EH (cell line): ENCODE measurements around the gene ANKS3.

Experiments used
- DNase-seq: peaks from one replicate; pipeline ENCODE4 v3.0.0-alpha.2; 2015; ENCODE audit warnings: low read depth

Gene ANKS3

DNA sequence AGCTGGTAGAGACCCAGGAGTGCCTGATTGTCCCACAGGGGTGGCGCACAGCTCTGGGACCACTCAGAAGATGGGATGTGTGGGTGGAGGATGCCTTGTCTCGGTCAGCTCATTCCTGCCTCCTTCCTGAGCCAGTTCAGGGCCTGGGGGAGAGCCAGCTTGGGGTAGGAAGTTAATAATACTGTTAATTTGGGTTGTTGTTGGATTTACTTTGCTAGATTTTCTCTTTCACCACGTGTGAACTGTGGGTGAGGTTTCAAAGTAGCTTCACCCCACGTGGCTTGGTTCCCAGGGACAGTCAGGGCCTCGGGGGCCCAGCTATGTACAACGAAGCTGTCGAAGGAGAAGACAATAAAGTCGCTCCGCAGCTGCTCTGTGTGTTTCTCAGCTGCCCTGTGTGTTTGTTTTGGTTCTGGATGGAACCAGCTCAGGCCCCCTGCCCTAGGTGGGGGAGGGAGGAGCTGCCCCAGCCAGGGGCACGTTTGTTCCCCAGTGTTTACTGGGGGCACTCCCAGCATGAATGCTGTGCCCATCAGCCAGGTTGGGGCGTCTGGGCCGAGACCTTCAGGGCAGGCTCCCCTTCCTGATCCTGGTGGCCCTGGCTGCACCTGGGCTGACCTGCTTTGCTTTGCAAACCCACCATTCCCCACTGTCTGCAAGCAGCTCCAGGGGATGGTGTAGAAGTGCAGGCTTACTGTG, 38.4 kb downstream of the ANKS3 start:
- DNase-seq = no peak

DNA sequence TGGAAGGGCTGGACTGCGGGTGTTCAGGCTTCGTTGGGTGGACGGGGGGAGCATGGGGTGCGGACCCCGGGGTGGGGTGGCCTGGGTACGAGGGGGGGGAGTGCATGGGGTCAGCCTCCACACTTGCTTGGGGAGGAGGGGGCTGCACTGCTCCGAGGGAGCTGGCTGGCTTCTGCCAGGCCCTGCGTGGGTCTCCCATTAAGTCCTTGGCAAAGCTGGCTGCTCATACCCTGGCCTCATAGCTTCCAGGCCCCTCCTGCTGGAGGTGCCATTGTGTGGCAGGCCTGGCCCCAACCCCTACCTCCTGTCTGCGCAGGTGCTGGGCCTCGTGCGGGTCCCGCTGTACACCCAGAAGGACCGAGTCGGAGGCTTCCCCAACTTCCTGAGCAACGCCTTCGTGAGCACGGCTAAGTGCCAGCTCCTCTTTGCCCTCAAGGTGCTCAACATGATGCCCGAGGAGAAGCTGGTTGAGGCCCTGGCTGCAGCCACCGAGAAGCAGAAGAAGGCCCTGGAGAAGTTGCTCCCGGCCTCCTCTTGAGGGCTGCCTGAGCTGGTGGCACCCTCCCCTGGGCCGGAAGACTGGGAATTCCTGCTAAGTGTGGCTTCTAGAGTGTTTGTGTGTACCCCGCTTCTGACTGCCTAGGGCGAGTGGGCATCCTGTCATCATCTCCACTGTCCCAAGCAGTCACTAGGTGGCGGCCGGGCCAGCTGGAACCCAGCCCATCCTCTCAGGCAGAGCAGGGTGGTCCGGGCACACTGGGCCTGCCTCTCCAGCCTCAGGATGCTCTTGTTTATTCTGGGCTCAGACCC, 39.2 kb downstream of the ANKS3 start:
- peak; percentile 23 for DNase-seq

DNA sequence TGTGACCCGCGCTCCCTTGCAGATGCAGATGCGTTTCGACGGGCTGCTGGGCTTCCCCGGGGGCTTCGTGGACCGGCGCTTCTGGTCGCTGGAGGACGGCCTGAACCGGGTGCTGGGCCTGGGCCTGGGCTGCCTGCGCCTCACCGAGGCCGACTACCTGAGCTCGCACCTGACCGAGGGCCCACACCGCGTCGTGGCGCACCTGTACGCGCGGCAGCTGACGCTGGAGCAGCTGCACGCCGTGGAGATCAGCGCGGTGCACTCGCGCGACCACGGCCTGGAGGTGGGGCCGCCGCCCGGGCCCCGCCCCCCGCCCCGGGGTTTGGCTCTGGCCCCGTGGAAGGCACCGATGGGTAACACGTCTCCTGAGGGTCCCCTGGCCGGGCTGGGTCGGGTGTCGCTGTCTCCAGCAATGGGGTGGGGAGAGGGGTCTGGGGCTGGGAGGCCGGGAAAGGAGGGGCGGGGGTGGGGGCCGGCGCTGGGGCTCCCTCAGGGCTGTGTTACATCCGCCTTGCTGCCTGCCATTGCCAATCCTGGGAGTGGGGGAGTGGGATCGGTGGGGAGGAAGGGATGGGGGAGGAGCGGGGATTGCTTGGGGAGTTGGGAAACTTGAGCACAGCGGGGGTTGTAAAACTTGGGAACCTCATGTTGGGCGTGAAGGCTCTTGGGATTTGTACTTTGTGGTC, 40.0 kb downstream of the ANKS3 start:
- DNase-seq = peak; percentile 51

DNA sequence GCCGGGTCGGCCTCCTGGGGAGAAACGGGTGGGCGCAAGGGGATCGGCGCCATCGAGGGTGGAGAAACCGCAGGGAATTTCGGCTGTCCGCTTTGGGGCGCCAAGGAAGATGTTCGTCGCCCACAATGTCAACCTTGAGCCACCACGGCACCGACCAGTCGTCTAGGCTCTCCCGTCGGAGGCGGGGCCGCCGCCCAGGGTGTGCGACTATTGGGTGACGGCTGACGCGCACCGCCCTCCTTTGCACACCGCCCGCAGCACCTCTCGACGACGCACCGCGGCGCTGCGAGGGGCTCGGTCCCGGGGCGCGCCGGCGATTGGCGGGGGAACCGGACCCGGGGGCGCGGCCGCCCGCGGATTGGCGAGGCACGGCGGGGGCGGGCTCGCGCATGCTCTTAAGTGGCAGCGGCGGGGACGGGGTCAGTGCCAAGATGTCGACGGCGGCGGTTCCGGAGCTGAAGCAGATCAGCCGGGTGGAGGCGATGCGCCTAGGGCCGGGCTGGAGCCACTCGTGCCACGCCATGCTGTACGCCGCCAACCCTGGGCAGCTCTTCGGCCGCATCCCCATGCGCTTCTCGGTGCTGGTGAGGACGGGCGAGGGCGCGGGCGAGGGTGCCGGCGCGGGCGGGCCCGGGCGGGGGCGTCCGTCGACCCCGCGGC, 40.6 kb downstream of the ANKS3 start, which contains the start of gene NUDT16L1:
Gene NUDT16L1 (plus strand): TSS at position 267 of the 660 bp plus-strand sequence. CDS start 165 bp downstream, at position 432.
- DNase-seq = peak; percentile 95

DNA sequence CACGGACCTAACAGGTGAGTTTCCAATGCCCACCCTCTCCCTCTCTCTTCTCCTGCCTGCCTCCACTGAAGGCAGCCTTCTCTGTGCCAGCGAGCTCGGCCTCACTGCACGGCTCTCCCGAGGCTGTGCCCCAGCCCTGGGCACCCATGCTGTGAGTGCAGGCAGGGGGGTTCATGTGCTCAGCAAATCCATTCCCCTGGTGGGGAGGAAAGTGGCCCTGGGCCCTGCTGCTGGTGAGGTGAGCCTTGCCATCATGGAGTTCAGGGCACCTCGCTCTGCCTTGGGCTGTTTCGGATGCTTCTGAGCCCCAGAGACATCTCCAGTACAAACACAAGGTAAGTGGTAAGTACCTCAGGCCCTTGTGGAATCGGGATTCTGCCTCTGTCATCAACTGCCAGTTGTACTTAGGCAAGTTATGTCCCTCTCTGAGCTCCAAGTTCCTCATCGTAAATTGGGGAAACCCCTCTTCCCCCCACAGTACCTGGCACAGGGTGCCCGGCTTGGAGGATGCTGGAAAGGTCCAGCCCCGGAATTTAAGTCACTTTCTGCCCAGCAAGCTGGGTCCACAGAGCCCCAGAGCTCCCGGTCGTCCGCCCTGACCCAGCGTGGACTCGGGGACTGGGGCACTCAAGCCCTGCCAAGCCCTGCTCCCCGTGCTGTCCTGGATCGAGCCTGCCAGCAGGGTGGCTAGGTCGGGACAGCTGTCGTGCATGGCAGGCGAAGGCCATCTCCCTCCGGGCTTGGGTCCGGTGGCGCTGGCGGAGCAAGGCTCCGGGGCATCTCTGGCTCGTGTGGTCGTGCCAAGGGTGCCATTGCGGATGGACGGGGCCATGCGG, 41.4 kb downstream of the ANKS3 start:
- no peak for DNase-seq

DNA sequence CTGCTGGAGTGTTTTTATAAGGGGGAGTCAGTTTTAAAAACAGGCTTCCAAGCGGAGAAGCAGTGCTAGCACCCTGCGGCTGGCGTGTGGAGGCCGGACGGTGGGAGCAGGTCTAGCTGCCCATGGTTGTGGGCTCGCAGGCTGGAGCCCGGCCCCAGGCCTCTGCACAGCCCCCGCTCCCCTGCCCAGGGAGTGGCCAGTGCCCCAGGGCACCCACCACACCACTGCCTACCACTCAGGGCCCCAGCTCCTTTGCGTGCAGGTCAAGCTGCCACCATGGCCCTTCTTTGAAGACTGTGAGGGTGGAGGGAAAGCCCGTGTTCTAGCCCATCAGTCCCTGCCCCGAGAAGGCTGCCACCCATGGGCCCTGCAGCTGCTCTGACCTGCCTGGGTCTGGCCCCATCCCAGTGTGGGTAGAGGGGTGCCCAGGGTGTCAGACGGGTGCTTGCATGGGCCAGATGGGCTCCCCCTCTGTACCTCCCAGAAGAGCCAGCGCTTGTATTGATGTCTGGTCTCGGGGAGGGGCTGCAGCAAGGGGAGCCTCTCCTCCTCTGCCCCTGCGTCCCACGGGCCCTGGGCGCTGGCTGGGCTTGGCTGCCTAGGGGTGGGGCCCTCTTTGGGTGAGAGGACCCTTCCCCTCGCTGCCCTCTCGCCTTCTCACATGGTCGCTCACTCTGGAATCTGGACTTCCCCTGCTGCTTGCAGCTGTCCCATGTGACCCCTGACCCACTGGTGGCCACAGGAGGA, 42.2 kb downstream of the ANKS3 start:
- DNase-seq = no peak

DNA sequence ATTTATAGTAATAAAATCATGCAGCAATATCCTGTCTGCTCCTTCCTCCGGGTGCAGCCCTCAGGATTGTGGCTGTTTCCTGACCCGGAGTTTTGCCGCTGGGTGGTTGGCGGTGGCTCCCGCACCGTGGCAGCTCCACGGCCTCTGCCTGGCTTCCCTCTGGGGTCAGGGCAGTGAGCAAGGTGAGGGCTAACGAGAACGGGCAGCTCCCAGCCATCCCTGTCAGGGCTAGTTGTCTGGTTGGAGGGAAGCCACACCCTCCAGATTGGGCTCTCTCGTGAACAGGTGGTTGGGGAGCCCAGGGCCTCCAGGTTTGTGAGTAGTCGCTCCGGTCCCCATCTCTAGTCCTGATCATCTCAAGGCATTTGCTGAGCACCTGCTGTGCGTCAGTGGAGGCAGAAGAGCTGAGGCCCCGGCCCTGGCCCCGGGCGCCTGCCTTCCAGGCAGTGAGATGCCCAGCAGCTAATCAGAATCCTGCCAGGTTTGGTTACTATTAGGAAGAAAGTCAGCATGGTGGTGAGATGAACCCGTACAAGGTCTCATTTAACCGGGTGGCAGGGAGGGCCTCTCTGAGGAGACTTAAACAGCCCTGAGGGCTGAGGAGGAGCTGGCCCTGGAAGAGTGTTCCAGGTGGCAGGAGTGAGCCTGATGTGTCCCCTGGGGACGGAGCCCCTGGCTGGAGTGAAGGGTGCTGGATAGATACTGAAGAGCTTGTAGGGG, 43.0 kb downstream of the ANKS3 start:
- DNase-seq = no peak

DNA sequence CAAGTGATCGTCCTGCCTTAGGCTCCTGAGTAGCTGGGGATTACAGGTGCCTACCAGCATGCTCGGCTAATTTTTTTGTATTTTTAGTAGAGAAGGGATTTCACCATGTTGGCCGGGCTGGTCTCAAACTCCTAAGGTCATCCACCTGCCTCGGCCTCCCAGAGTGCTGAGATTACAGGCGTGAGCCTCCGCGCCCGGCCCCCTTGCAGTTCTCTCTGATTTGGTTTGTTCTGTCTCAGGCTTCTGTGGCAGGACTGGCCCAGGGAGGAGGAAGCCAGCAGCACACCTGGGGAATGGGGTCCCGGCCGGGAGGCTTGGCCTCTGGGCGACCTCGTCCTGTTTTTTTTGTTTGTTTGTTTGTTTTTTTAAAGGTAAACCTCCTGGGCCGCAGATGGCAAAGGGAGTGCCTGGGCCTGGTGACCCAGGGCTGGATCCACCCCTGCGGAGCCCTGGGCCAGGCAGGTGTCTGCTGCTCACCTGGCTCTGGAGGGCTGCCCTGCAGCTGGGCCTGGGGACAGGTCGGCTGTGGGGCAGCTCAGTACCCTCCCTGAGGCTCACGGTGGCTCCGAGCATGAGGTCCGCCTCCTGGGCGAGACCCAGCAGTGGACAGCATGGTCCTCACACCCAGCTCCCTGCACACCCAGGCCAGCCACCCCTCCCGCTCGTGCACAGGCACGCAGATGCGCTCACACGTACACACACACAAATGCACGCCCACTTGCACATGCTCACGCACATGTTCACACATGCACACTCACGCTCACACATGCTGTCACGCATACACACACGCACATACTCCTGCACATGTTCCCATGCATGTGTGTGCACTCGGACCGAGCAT, 44.0 kb downstream of the ANKS3 start:
- no peak for DNase-seq

DNA sequence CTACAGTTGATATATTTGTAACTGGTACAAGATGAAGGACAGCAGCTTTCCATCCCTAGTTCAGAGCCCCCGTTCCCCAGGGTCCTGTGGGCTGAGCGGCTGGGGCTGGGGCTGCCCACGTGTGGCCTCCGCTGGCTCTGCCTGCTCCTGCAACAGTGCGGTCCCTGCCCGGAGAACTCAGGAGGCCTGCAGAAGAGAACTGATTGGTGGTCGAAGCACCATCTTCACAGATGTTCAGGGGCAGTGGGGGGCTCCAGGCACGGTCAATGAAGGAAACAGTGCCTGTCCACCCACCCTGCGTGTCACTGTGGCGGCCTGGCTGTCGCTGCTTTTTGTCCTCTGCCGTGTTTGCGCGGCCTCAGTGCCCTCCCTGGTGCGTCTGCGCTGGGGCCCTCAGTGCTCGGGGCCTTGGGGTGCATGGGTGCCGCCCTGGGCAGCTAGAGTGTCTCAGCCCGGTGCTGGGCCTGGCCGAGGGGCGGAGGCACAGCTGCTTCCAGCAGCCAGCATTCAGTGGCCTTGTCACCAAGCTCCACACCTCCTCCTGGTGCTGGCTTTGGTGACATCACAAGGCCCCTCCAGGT, 44.9 kb downstream of the ANKS3 start:
- DNase-seq = no peak

DNA sequence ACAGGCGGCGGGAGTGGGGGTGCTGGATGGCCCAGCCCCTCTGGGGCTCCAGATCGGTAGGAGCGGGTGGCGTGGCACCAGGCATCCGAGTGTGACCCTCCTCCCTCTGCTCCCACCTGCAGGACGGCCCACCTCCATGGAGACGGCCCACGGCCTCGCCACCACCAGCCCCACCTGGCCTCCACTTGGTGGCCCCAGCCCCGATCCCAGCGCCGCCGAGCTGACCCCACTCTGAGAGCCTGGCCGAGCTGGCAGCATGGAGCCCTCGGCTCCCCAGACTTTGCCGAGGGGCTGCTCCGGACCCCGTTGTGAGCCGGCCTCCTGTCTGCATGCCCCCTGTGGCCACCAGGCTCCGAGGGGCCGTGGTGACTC, 45.4 kb downstream of the ANKS3 start:
- DNase-seq = no peak

DNA sequence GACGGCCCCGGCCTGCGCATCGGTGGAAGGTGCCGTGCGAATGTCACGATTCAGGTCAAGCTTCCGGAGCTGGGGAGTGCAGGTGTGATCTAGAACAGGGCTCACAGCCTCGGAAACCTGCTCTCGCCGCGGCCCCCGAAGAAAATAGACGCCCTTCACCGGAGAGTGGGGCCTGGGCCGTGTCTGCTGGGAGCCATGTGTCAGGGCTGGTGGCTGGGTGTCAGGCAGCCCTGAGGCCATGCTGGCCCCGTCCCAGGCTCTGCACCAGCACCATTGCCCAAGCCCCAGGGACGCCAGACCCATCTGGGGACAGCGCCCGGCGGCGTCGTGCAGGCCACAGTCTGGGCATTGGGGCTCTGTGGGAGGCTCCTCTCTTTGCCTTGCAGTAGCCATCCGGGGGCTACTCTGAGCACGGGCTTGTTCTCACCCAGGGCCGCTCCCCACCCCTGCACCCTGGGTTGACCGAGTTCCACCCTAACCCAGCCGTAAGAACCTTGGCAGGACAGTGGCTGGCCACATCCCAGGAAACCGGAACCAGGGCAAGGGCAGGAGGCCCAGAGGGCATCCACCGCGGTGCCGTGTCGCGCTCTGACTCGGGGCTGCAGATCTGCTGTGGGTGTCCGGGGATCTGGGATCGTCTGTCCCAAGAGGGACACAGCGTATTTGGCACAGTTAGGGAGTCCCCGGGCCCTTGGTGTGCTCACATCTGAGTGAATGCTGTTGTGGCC, 46.0 kb downstream of the ANKS3 start:
- no peak for DNase-seq

DNA sequence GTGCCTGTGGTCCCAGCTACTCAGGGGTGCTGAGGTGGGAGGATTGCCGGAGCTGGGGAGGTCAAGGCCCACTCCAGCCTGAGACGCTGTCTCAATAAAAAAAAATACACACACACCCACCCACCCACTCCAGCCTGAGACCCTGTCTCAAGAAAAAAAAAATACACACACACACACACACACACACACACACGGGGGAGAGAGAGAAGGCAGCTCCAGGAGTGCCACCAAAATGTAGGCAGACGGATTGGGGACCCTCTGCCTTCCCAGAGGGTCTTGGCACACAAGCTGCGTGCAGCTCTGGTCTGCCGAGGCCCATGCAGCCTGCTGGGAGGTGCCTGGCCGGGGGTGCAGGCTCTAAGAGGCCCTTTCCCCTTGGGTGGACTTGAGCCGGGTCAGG, 46.7 kb downstream of the ANKS3 start:
- DNase-seq = no peak

DNA sequence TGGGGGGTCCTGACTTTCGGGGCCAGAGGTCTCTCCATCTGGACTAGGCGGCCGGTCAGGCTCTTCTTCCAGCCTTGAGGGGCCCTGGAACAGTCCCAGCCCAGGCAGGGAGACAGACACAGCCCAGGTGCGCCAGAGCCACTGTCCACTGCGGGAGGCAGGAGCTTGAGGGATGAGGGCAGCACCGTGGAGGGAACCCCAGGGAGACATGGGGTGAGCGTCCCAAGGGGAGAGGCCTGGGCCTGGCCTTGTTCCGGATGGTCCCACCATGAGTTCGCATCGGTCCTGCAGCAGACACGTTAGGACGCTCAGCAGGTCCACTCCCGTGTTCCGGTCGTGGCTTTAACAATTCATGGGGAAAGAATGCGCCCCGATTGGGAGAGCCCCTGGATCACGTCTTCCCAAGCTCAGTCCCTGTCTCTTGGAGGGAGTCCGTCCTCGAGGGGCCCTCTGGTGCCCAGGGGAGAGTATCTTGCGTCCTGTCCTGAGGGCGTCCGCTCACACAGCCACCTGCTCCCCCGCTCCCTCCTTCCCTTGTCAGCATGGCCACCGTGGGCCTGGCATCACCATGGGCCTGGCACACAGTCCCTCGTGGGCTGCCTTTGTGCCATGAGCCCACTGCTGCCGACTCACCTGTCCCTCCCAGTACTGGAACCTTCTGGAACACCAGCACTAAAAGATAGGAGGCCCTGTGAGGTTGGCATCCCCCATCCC, 47.4 kb downstream of the ANKS3 start:
- DNase-seq = no peak

DNA sequence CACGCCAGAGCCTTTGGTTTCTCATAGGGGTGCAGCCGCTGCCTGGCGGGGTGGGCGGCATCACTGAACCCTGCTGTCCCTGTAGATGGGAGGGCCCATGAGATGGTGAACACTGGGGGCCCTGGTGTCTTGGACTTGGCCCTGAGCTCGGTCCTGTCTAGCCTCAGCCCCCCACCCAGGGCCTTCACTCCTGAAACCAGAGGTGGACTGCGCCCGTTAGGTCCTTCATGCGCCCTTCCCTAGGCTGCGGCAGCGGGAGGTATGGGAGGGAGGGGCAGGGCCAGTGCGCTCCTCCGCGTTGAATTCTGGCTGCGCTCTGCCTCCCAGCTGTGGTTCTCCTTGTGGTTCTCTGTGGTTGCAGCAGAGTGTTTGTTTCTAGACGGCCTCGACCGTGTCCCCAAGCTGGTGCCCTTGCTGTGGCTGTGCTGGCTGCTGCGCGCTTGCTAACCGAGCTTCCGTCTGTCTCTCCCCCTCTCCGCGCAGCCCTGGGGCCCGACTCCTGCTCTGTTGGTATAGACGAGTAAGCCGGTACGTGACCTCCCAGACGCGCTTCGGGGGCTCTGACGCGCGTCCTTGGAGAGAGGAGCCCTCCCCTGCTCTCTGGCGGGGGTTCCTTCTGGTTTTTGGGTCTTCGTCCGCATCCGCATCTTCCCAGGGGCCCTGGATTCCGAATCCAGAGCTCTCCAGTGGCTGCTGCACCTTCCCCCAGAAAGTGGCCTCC, 48.1 kb downstream of the ANKS3 start:
- no peak for DNase-seq

DNA sequence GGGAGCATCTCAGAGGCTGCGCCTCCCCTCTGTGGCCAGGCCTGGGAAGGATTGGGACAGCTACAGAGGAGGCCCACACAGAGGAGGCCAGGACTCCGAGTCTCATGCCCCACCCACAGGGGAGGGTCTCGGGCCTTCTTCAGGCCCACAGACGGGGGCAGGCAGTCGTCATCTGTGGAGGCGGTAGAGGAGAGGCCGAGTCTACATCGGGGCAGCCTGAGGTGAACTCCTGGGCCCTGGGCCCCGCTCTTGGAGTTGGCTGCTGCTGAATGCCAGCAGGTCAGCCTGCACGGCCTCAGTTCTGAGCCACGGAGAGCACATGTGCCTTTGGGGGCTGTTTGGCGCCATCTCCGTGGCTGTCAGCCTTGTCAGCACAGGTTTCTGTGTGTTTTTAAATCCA, 48.8 kb downstream of the ANKS3 start:
- DNase-seq = no peak

DNA sequence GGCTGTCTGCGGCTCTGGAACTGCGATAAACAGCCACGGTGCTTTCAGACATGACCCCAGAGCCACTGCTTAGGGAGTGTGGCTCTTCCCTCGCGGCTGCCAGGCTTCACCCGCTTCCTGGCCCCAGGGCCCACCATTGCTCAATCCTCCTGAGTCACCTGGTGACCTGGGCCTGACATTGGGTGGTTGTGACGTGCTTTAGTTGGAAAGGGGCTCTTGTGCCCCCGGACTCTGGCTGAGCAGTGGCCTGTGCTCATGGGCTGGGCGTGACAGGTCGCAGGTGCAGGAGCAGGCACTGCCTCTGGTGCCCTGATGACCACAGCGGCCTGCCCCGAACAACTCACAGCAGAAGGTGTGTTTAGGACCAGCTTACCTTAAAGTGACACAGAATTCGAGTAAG, 49.3 kb downstream of the ANKS3 start:
- no peak for DNase-seq
